T-helper 2 cell (primary cell): ENCODE results near the gene LPO.

Source experiments
- DNase-seq, 5 experiments: peaks; one replicate each; pipeline versions ENCODE4 v3.0.0 to v3.0.0-alpha.2; 2012 to 2022

LPO gene

GRCh38 chr17:58279016-58279711, 40.8 kb downstream of the LPO start:
- no peak for DNase-seq

- peak in 1 of 5 experiments; percentile 20 for DNase-seq
Measured at GRCh38 chr17:58279736-58280479, 41.5 kb downstream of the LPO start.

DNA sequence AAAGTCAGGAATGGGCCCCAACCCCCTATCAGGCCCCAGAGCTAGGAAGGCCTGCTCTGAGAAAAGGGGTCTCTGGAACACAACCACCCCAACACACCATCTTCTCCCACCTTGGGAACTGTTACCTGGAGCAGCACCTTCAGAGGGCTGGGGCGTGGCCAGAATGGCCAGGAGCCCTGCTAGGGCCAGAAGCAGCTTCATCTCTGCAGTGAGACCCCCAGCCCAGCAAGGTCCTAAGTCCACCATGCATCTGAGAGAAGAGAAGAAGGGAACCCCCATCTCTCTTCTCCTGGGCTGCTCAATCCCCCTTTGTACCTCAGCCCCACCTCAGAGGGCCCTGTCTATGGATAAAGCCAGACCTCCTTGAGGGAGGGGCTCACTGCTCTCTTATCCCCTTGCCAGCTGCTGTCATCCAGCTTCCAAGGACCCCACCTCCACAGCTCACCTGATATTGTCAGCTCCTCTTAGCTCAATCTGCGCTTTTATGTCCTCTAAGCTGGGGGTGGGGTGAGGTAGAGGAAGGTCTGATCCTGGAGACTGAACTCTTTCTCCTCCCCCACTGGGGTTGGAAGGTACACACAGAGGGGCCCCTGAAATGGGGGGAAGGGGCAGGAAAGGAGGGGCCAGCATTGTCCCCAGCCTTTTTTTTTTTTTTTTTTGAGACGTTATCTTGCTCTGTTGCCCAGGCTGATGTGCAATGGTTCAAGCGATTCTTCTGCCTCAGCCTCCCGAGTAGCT, 42.3 kb downstream of the LPO start, which contains the start of gene MPO:
MPO (minus strand) TSS at position 456 of the 738 bp plus-strand sequence; CDS start at position 279, 177 bp downstream.
- DNase-seq = no peak

DNA sequence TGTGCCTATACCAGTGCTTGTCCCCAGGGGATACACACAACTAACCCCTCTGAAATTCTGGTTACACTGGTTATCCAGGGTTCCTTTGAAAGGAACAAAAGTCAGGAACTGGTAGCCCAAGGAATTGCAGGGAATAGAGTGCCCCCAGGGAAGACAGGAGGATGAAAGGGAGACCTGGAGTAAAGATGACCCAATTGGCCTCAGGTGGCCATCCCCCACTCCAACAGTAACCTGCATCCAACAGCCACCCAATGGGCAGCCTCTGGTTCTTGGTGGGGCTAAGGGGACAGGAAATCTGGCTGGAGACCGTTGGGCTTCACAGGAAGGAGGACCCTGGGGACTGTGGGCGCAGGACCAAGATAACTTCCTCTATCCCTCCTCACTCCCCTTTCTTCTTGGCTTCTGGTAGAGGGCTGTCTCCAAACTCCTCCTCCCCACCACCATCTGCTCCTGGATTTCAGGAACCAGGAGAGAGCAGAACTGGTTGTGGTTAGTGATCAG, 43.2 kb downstream of the LPO start:
- DNase-seq = no peak

GRCh38 chr17:58282442-58282841, 44.1 kb downstream of the LPO start:
- no peak for DNase-seq

- DNase-seq = no peak
Measured at GRCh38 chr17:58283674-58284612, 45.6 kb downstream of the LPO start.

- DNase-seq = no peak
Measured at GRCh38 chr17:58284613-58285421, 46.4 kb downstream of the LPO start.

DNA sequence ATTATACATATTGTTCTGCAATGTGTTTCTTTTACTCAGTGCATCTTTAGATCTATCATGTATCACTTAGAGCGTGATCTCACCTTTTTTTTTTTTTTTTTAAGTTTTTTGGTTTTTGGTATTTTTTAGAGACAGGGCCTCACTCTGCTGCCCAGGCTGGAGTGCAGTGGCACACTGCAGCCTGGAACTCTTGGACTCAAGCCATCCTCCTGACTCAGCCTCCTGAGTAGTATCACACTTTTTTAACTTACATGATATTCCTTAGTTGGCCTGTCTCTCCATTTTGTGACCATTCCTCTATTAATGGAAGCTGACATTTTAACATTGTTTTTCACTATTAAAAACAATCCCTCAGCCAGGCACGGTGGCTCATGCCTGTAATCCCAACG, 47.0 kb downstream of the LPO start:
- no peak for DNase-seq

DNA sequence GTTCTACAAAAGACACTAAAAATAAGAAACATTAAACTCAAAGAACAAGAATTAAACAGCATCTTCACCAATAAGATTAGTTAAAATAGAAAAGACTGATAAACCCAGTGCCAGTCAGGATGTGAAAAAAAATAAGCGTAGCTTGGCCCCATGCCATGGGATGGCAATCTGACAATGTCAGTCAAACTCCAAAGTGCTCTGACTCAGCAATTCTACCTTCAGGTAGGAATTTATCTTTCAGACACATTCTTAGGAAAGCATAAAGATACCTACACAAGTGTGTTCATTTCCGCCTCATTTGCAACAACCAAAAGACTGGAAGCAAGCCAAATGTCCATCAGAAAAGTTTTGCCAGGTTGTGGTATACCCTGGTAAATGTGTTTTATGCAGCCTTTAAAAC, 51.5 kb downstream of the LPO start:
- no peak for DNase-seq

- no peak for DNase-seq
Measured at GRCh38 chr17:58291246-58291645, 52.9 kb downstream of the LPO start.

DNA sequence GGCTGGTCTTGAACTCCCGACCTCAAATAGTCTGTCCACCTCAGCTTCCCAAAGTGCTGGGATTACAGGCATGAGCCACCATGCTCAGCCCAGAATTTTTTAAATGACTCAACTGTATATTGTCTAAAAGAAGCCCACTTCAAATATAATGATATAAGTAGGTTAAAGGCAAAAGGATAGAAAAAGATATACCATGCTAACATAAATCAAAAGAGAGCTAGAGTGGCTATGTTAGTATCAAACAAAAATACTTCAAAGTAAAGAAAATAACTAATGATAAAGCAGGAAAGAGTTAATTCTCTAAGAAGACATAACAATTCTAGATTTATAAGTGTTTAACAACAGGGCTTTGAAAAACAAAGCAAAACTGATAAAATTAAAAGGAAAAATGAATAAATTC, 55.6 kb downstream of the LPO start:
- no peak for DNase-seq

DNA sequence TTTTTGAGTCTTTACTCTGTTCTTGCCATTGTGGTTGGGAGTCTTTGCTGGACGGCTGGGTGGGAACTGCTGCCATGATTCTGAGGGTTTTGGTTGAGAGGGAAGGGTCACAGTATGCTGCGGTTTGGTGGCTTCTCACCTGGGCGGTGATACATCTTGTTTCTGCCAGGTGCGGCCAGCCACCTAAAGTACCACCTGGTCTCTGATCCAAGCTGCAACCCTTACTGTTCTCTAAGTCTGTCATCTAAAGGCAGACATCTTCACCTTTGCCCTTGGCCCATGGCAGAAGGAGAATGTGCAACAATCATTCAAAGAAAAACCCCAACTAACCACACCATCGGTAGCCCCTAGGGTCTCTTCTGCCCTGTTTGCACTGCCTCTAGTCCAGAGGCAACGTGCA, 62.0 kb downstream of the LPO start:
- DNase-seq = no peak

GRCh38 chr17:58301504-58302150, 63.2 kb downstream of the LPO start:
- DNase-seq = no peak

DNA sequence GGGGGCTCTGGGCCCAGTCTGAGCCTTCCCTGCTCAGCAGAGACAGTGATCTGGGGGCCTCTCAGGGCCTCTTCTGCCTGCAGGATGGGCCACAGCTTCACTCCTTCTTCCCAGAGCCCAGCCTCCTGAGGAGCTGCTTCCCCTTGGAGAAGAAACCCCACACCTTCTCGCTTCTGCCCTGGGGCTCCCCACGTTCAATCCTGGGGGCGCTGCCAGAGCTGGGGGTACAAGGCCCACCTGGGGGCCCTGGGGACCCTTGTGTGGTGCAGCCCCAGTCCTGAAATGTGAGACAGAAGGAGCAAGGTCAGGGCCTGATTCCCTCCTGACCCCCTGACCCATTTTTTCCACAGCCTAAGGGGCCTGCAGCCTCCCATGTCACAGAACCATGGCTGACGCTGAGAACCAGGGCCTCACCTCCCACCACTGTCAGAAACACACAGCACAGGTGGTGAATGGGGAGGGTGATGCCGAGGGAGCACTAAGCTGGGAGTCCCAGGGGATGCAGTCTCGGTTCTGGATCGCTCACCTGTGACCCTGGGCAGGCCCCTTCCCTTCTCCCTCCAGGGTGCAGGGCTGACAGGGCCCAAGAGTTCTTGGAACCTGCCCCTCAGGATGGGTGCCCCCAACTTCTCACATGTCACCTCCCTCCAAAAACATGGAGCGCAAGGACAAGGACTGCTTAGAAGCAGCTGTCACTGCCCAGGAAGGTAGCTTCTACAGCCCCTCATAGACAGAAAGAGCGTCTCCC, 64.0 kb downstream of the LPO start:
- DNase-seq = no peak

GRCh38 chr17:58302919-58303585, 64.7 kb downstream of the LPO start:
- DNase-seq = no peak

GRCh38 chr17:58303971-58304749, 65.8 kb downstream of the LPO start:
- peak in 4 of 5 experiments; percentile 42 to 74 (median 48) for DNase-seq

DNA sequence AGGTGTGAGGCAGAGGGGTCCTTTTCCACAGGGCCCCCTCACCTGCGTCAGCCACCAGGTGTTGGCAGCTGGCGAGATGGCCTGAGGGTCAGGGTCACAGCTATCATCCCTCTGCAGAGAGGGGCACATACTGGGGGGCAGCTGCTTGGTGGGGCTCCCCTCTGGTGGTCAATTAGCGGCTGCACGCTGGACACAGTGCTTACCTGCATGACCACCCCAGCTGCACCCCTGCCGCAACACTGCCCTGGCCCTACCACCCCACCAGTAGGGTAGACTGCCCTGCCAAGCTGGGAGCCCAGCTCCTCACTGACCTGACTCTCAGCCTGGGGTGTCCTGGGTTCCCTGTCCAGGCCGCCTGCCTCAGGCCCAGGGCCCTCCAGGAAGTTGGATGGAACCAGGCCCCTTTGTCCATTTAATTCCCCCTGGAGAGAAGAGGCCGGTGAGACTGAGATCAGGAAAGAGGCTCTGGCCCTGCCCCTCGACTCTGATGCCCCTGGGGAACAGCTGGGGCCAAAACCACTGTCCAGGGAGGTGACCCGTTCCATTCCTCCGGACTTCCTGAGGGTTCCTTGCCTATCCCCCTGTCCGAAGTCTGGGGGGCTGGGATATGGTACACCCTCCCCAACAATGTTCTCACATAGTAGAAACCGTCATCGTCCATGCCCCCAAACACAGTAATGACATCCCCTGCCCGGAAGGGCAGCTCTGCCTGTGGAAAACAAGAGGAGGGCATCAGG, 66.5 kb downstream of the LPO start:
- no peak for DNase-seq

DNA sequence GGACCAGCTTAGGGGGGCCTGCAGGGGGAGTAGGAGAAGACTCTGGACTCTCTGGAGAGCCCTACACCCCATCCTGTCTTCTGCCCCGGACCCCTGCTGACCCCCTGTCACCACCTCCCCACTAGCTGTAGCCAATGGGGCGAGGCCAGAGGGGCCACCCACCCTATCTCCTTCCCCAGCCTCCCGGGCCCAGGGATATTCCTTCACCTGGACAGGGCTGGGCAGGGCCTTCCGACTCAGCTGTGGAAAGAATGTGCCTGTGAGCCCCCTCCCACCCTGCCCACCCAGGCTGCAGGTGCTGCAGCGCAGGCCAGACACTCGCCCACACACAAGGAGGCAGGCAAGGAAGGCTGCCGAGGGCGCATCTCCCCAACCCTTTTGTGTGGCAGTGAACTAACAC, 67.2 kb downstream of the LPO start:
- no peak for DNase-seq
